ENCODE results near the gene LUZP4. TPM values are rescaled to one million over a fixed set of nuclear protein-coding genes. Genes with fewer than 3 reads are reported as not detected.

The LUZP4 gene
- total and polyA plus RNA-seq, 10 of the 15 experiments (the other 5 are each of a cell fraction or from before 2014, with no cell fraction given): not detected

- no peaks in the 10 kb centered on the region for H3K9me3 ChIP-seq (replicated peaks; ENCODE audit: control insufficient read depth, insufficient read depth, low read length)
These were observed 20.3 kb upstream of the LUZP4 start for GRCh38 chrX:115269051-115269683.

More at GRCh38 chrX:115269051-115269683, 20.3 kb upstream of the LUZP4 start:
- Histone ChIP-seq H3K4me1 (ENCODE audit: control insufficient read depth, insufficient read depth, low read length) (no peaks in the 10 kb centered on the region), H4K20me1 (ENCODE audit: control insufficient read depth, insufficient read depth) (no peaks in the 10 kb centered on the region), H3K36me3 (ENCODE audit: control insufficient read depth in 2 of 2, insufficient read depth in 2 of 2, low read length in 1 of 2) (no peaks in the 10 kb centered on the region), H2AFZ (ENCODE audit: control insufficient read depth, low read depth, low read length) (no peak overlapping the region), H3K4me2 (ENCODE audit: control insufficient read depth, insufficient read depth) (no peak overlapping the region), H3K9ac (ENCODE audit: control insufficient read depth, insufficient read depth, low read length) (no peak overlapping the region), H3K79me2 (ENCODE audit: control insufficient read depth, insufficient read depth, low read length) (no peaks in the 10 kb centered on the region), H3K4me3 (no peak overlapping the region), H3K27ac (ENCODE audit: control insufficient read depth, insufficient read depth) (no peak overlapping the region), H3K27me3 (replicated peaks in 1 of 2; ENCODE audit: control insufficient read depth in 2 of 2, insufficient read depth in 2 of 2, low read length in 1 of 2) (no peaks in the 10 kb centered on the region)
- no peak for TF ChIP-seq MTA2 (IDR thresholded peaks at IDR 0.05; ENCODE audit: low read depth)
- no peak for TF ChIP-seq ESRRA (IDR thresholded peaks at IDR 0.05; ENCODE audit: low read length)
- no peak for TF ChIP-seq USF2 (IDR thresholded peaks at IDR 0.05; ENCODE audit: borderline replicate concordance, low read depth, low read length)
- no peak for TF ChIP-seq TBL1XR1 (IDR thresholded peaks at IDR 0.05; ENCODE audit: low read depth, low read length)
- TF ChIP-seq, protein P1, sequence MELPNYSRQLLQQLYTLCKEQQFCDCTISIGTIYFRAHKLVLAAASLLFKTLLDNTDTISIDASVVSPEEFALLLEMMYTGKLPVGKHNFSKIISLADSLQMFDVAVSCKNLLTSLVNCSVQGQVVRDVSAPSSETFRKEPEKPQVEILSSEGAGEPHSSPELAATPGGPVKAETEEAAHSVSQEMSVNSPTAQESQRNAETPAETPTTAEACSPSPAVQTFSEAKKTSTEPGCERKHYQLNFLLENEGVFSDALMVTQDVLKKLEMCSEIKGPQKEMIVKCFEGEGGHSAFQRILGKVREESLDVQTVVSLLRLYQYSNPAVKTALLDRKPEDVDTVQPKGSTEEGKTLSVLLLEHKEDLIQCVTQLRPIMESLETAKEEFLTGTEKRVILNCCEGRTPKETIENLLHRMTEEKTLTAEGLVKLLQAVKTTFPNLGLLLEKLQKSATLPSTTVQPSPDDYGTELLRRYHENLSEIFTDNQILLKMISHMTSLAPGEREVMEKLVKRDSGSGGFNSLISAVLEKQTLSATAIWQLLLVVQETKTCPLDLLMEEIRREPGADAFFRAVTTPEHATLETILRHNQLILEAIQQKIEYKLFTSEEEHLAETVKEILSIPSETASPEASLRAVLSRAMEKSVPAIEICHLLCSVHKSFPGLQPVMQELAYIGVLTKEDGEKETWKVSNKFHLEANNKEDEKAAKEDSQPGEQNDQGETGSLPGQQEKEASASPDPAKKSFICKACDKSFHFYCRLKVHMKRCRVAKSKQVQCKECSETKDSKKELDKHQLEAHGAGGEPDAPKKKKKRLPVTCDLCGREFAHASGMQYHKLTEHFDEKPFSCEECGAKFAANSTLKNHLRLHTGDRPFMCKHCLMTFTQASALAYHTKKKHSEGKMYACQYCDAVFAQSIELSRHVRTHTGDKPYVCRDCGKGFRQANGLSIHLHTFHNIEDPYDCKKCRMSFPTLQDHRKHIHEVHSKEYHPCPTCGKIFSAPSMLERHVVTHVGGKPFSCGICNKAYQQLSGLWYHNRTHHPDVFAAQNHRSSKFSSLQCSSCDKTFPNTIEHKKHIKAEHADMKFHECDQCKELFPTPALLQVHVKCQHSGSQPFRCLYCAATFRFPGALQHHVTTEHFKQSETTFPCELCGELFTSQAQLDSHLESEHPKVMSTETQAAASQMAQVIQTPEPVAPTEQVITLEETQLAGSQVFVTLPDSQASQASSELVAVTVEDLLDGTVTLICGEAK (IDR thresholded peaks at IDR 0.05; ENCODE audit: borderline replicate concordance): no peak
- TF ChIP-seq BCL11A (IDR thresholded peaks at IDR 0.05; ENCODE audit: low read depth, low read length): no peak
- no peak for TF ChIP-seq CHD4 (IDR thresholded peaks at IDR 0.05)
- no peak for TF ChIP-seq RAD51 (IDR thresholded peaks at IDR 0.05)
- no peak for TF ChIP-seq TARDBP (IDR thresholded peaks at IDR 0.05; ENCODE audit: borderline replicate concordance)
- TF ChIP-seq CHD1 (IDR thresholded peaks at IDR 0.05; ENCODE audit: low read depth, low read length): no peak
- 46% methylated on average over 1 of the region's 1 CpG for WGBS (ENCODE audit: insufficient coverage, insufficient replicate concordance, low lambda C conversion rate, missing lambda C conversion rate)
- BruUV-seq (replicated peaks): no TSS peak
- ChIA-PET RAD21 (ENCODE audit: unreplicated experiment) (no interaction called here), POLR2A (no interaction called here), SMC1A (ENCODE audit: uncharacterized antibody, unreplicated experiment) (interaction anchor here (1.2 to 1.5 kb wide), 3 partner anchors 10 to 376 kb away, joined by 3 to 4 read pairs (median 4); no protein-coding TSS in a partner anchor), CTCF (interaction anchor here (1.8 kb wide), 1 partner anchor 41 kb away, joined by 4 read pairs; no protein-coding TSS in a partner anchor)
- ATAC-seq (no peak), FAIRE-seq (no peak), DNase-seq (ENCODE audit: low read depth, low spot score) (no peak)
- intact Hi-C loops (cut with micrococcal nuclease; ENCODE audit: unreplicated experiment) (no loop called here), in situ Hi-C loops (cut with MboI) (no loop called here)
